ENCODE measurements around the gene LRRC66. TPM values are rescaled to one million over a fixed set of nuclear protein-coding genes. Genes with fewer than 3 reads are reported as not detected.

Gene LRRC66
- polyA plus RNA-seq, 3 donors: 0.03 TPM; not detected in 2

- no peaks in the 10 kb centered on the region for H3K79me2 ChIP-seq (ENCODE audit: insufficient read depth, low read length)
- intact Hi-C loops (cut with micrococcal nuclease): no loop called here
- no peaks in the 10 kb centered on the region for H3K36me3 ChIP-seq (replicated peaks in 1 of 2; ENCODE audit: control insufficient read depth in 1 of 2, insufficient read depth in 2 of 2, low read length in 2 of 2)
- no peak for TF ChIP-seq CTCF (IDR thresholded peaks at IDR 0.05)
- Mint-ChIP-seq H3K4me3 (peak overlapping the region in 1 of 2 donors; percentile 49), H3K27ac (peak overlapping the region in 1 of 7 donors; percentile 17), H3K4me1 (peaks cover 48% of the 10 kb centered on the region), H3K27me3 (ENCODE audit: low read depth in 3 of 3) (peaks cover 5 to 20% (median 17%) of the 10 kb centered on the region in 3 donors), H3K36me3 (no peaks in the 10 kb centered on the region), H3K9me3 (peaks cover 0 to 4% (median 0%) of the 10 kb centered on the region in 7 donors)
- peaks cover 7 to 17% of the 10 kb centered on the region in 2 donors for H3K27me3 ChIP-seq (ENCODE audit: control insufficient read depth in 2 of 2, insufficient read depth in 2 of 2, low read length in 2 of 2)
- no peaks in the 10 kb centered on the region for H3K9me3 ChIP-seq (replicated peaks in 1 of 2; ENCODE audit: control insufficient read depth in 1 of 2, insufficient read depth in 1 of 2, low read length in 2 of 2)
- peak in 2 of 3 donors; percentile 9 to 37 for DNase-seq
- peaks cover 38 to 52% of the 10 kb centered on the region in 2 donors for H3K4me1 ChIP-seq (ENCODE audit: control insufficient read depth in 1 of 2, insufficient read depth in 2 of 2, low read length in 2 of 2)
- H3K4me3 ChIP-seq (replicated peaks in 1 of 3; ENCODE audit: low read depth in 2 of 3, low read length in 3 of 3): peak overlapping the region in 1 of 3 experiments; percentile 23
- H3K27ac ChIP-seq (ENCODE audit: low read depth in 1 of 2, low read length in 2 of 2): no peak overlapping the region
- peak overlapping the region; percentile 35 for H3K4me2 ChIP-seq (replicated peaks; ENCODE audit: extremely low read depth, low read length, poor library complexity, severe bottlenecking)
- H4K20me1 ChIP-seq (ENCODE audit: insufficient read depth, low read length): no peaks in the 10 kb centered on the region
- no peak overlapping the region for H2AFZ ChIP-seq (ENCODE audit: insufficient read depth, low read depth, low read length, poor library complexity, severe bottlenecking)
- no peak overlapping the region for H3K9ac ChIP-seq (ENCODE audit: insufficient read depth, low read length, poor library complexity, severe bottlenecking)
These were observed 37.0 kb upstream of the LRRC66 start for GRCh38 chr4:52057196-52057595.

- no peaks in the 10 kb centered on the region for H3K9me3 ChIP-seq (replicated peaks in 1 of 2; ENCODE audit: control insufficient read depth in 1 of 2, insufficient read depth in 1 of 2, low read length in 2 of 2)
- H3K4me1 Mint-ChIP-seq: peaks cover 55% of the 10 kb centered on the region
- H3K4me1 ChIP-seq (ENCODE audit: control insufficient read depth in 1 of 2, insufficient read depth in 2 of 2, low read length in 2 of 2): peaks cover 46 to 58% of the 10 kb centered on the region in 2 donors
- no peak overlapping the region for H3K4me3 Mint-ChIP-seq
- H3K4me3 ChIP-seq (replicated peaks in 1 of 3; ENCODE audit: low read depth in 2 of 3, low read length in 3 of 3): no peak overlapping the region
- no peak overlapping the region for H3K9ac ChIP-seq (ENCODE audit: insufficient read depth, low read length, poor library complexity, severe bottlenecking)
- no peaks in the 10 kb centered on the region for H3K36me3 Mint-ChIP-seq
- no peak overlapping the region for H3K4me2 ChIP-seq (replicated peaks; ENCODE audit: extremely low read depth, low read length, poor library complexity, severe bottlenecking)
- no CpG with 5 or more reads among the region's 3 CpGs for WGBS (ENCODE audit: insufficient coverage)
- DNase-seq: no peak
- no peaks in the 10 kb centered on the region for H4K20me1 ChIP-seq (ENCODE audit: insufficient read depth, low read length)
- peaks cover 0 to 5% (median 2%) of the 10 kb centered on the region in 7 donors for H3K9me3 Mint-ChIP-seq
- H3K36me3 ChIP-seq (replicated peaks in 1 of 2; ENCODE audit: control insufficient read depth in 1 of 2, insufficient read depth in 2 of 2, low read length in 2 of 2): no peaks in the 10 kb centered on the region
- H3K27ac Mint-ChIP-seq: no peak overlapping the region
- peaks cover 19 to 39% (median 36%) of the 10 kb centered on the region in 3 donors for H3K27me3 Mint-ChIP-seq (ENCODE audit: low read depth in 3 of 3)
- TF ChIP-seq CTCF (IDR thresholded peaks at IDR 0.05): no peak
- peaks cover 22 to 44% of the 10 kb centered on the region in 2 donors for H3K27me3 ChIP-seq (ENCODE audit: control insufficient read depth in 2 of 2, insufficient read depth in 2 of 2, low read length in 2 of 2)
- no peak overlapping the region for H3K27ac ChIP-seq (ENCODE audit: low read depth in 1 of 2, low read length in 2 of 2)
- no peaks in the 10 kb centered on the region for H3K79me2 ChIP-seq (ENCODE audit: insufficient read depth, low read length)
- H2AFZ ChIP-seq (ENCODE audit: insufficient read depth, low read depth, low read length, poor library complexity, severe bottlenecking): no peak overlapping the region
- intact Hi-C loops (cut with micrococcal nuclease): no loop called here
These were observed 34.1 kb upstream of the LRRC66 start for GRCh38 chr4:52054254-52054653.
